Activated B cell treated with CpG ODN at 0.5 μM for 24 hours (primary cell): Measurements from ENCODE around the gene SH3RF1. TPM values are rescaled to one million over a fixed set of nuclear protein-coding genes. Genes with fewer than 3 reads are reported as not detected.

Experiments
- ATAC-seq: fragments of 200-7000 bp; cut with Tn5 transposase; one replicate; pipeline ENCODE4 v1.10.0; 2021; ENCODE audit warnings: low read depth, mild to moderate bottlenecking, moderate library complexity
- CTCF ChIA-PET: fragments of 350-600 bp; sonication (Branson Sonifier 250); formaldehyde crosslinking; loops from one replicate; lab custom pipeline; 2021; ENCODE audit warnings: antibody characterized with exemption; lab: Charles Lee
- POLR2A ChIA-PET: fragments of 350-600 bp; sonication (Branson Sonifier 250); formaldehyde crosslinking; loops from one replicate; lab custom pipeline; 2021; ENCODE audit warnings: antibody characterized with exemption; lab: Charles Lee
- DNase-seq: peaks from one replicate; pipeline ENCODE4 v3.0.0; 2022
- H3K27ac Mint-ChIP-seq: one replicate; pipeline ENCODE4 v1.8.0; 2020; ENCODE audit warnings: mixed read lengths
- H3K27me3 Mint-ChIP-seq: one replicate; pipeline ENCODE4 v1.8.0; 2021; ENCODE audit warnings: mixed read lengths
- H3K36me3 Mint-ChIP-seq: one replicate; pipeline ENCODE4 v1.8.0; 2021; ENCODE audit warnings: low read depth, mixed read lengths
- H3K4me1 Mint-ChIP-seq: one replicate; pipeline ENCODE4 v1.8.0; 2021; ENCODE audit warnings: mixed read lengths
- H3K4me3 Mint-ChIP-seq: one replicate; pipeline ENCODE4 v1.8.0; 2020; ENCODE audit warnings: mild to moderate bottlenecking, mixed read lengths
- H3K9me3 Mint-ChIP-seq: one replicate; pipeline ENCODE4 v1.8.0; 2020; ENCODE audit warnings: mixed read lengths
- intact Hi-C: fragments of 100-400 bp; cut with micrococcal nuclease; formaldehyde crosslinking; loops from one replicate; pipeline ENCODE4 v1.15.1; 2024
- total RNA-seq: library from RNA; stranded (reverse); gene quantifications from 2 replicates; pipeline ENCODE4 v1.2.3, GENCODE V29; 2022
- TF ChIP-seq, protein P1 (sequence below): fragments of 200-600 bp; IDR thresholded peaks from one replicate; pipeline ENCODE4 v1.8.0; 2022; ENCODE audit warnings: antibody characterized with exemption, mild to moderate bottlenecking

SH3RF1 gene
- total RNA-seq, 1 donor from 2014 or later = 7.1 TPM

GRCh38 chr4:169154121-169154520 lies 116.6 kb downstream of the SH3RF1 start:
- peaks cover 11% of the 10 kb centered on the region for H3K4me1 Mint-ChIP-seq
- H3K4me3 Mint-ChIP-seq = no peak overlapping the region
- no peaks in the 10 kb centered on the region for H3K27me3 Mint-ChIP-seq
- DNase-seq (no peak), ATAC-seq (no peak)
- peaks cover 3% of the 10 kb centered on the region for H3K36me3 Mint-ChIP-seq
- TF ChIP-seq, protein P1, sequence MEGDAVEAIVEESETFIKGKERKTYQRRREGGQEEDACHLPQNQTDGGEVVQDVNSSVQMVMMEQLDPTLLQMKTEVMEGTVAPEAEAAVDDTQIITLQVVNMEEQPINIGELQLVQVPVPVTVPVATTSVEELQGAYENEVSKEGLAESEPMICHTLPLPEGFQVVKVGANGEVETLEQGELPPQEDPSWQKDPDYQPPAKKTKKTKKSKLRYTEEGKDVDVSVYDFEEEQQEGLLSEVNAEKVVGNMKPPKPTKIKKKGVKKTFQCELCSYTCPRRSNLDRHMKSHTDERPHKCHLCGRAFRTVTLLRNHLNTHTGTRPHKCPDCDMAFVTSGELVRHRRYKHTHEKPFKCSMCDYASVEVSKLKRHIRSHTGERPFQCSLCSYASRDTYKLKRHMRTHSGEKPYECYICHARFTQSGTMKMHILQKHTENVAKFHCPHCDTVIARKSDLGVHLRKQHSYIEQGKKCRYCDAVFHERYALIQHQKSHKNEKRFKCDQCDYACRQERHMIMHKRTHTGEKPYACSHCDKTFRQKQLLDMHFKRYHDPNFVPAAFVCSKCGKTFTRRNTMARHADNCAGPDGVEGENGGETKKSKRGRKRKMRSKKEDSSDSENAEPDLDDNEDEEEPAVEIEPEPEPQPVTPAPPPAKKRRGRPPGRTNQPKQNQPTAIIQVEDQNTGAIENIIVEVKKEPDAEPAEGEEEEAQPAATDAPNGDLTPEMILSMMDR = no peak
- no peak overlapping the region for H3K27ac Mint-ChIP-seq
- H3K9me3 Mint-ChIP-seq = no peaks in the 10 kb centered on the region
- ChIA-PET CTCF (no interaction called here), POLR2A (no interaction called here)
- intact Hi-C loops = no loop called here

GRCh38 chr4:169153481-169154087 lies 117.2 kb downstream of the SH3RF1 start:
- no peaks in the 10 kb centered on the region for H3K9me3 Mint-ChIP-seq
- TF ChIP-seq, protein P1 = no peak
- DNase-seq = no peak
- intact Hi-C loops = no loop called here
- ChIA-PET CTCF (no interaction called here), POLR2A (no interaction called here)
- H3K4me1 Mint-ChIP-seq = peaks cover 11% of the 10 kb centered on the region
- ATAC-seq = no peak
- H3K4me3 Mint-ChIP-seq = no peak overlapping the region
- H3K27ac Mint-ChIP-seq = no peak overlapping the region
- H3K27me3 Mint-ChIP-seq = no peaks in the 10 kb centered on the region
- peaks cover 3% of the 10 kb centered on the region for H3K36me3 Mint-ChIP-seq

DNA sequence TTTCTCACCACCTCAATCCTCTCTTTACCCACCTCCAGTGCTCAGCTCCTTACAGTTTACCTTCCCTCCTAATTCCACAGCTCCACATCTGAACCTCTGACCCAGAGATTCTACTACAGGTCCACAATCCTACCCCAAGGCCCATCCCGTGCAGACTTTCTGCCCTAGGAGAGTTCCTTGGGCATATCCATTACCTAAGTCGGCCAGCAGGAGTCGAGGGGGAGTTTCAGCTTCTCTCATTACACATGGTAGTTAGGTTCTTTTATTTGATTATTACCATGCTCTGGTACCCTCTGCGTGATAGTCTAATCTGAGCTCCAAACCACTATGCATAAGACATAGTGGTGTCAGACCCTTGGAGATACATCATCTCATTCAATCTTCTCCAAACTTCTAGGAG lies 117.9 kb downstream of the SH3RF1 start:
- H3K4me1 Mint-ChIP-seq = peaks cover 11% of the 10 kb centered on the region
- H3K27ac Mint-ChIP-seq = no peak overlapping the region
- no peak for ATAC-seq
- no peak for DNase-seq
- no peak overlapping the region for H3K4me3 Mint-ChIP-seq
- POLR2A ChIA-PET = no interaction called here
- peaks cover 3% of the 10 kb centered on the region for H3K36me3 Mint-ChIP-seq
- intact Hi-C loops = no loop called here
- no peaks in the 10 kb centered on the region for H3K27me3 Mint-ChIP-seq
- TF ChIP-seq, protein P1 = no peak
- CTCF ChIA-PET = no interaction called here
- H3K9me3 Mint-ChIP-seq = no peaks in the 10 kb centered on the region

GRCh38 chr4:169152098-169152497 lies 118.7 kb downstream of the SH3RF1 start:
- CTCF ChIA-PET = no interaction called here
- TF ChIP-seq, protein P1 = no peak
- Mint-ChIP-seq H3K36me3 (peaks cover 3% of the 10 kb centered on the region), H3K27me3 (no peaks in the 10 kb centered on the region), H3K27ac (no peak overlapping the region), H3K9me3 (no peaks in the 10 kb centered on the region), H3K4me3 (no peak overlapping the region), H3K4me1 (peaks cover 11% of the 10 kb centered on the region)
- ATAC-seq (no peak), DNase-seq (no peak)
- intact Hi-C loops = no loop called here
- POLR2A ChIA-PET = no interaction called here

- intact Hi-C loops = loop anchor here (1.0 kb wide), 1 partner anchor 160 kb away; no protein-coding TSS in a partner anchor
- Mint-ChIP-seq H3K36me3 (peaks cover 3% of the 10 kb centered on the region), H3K4me1 (peaks cover 11% of the 10 kb centered on the region), H3K9me3 (no peaks in the 10 kb centered on the region), H3K4me3 (no peak overlapping the region), H3K27ac (no peak overlapping the region), H3K27me3 (no peaks in the 10 kb centered on the region)
- DNase-seq = no peak
- CTCF ChIA-PET = no interaction called here
- TF ChIP-seq, protein P1 = no peak
- POLR2A ChIA-PET = no interaction called here
- ATAC-seq = no peak
These were observed 119.1 kb downstream of the SH3RF1 start for GRCh38 chr4:169151671-169152070.
